Measurements from ENCODE around the gene ZFP42.
"Not testable (repeated sequence)": the region's sequence is repeated elsewhere in the genome, so short reads cannot be mapped to it uniquely, and the experiment has no call there.

The ZFP42 gene

DNA sequence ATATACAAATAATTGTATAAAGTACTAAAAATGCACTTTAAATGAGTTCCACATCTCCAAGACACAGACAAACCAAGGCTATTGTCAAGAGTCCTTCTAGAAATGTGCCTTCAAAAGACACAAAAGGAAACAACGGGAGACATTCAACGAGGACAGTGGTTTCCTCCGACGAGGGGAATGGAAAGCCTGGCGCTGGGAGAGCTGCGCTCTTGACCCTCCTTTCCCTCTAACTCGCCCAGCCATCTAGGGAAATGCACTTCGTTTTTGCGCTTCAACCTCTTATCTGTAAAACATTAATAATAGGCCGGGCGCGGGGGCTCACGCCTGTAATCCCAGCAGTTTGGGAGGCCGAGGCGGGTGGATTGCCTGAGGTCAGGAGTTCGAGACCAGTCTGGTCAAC lies 37.0 kb downstream of the ZFP42 start:
- Histone ChIP-seq H3K9me3 (ENCODE audit: control extremely low read depth in 1 of 5, control insufficient read depth in 4 of 5, insufficient read depth in 2 of 5, low read depth in 1 of 5, low read length in 4 of 5) (peaks cover 0 to 10% (median 3%) of the 10 kb centered on the region in 5 experiments), H3K4me3 (ENCODE audit: control insufficient read depth in 1 of 7, extremely low read depth in 1 of 7, insufficient read depth in 4 of 7, low read depth in 2 of 7, low read length in 6 of 7) (no peak overlapping the region), H3K36me3 (ENCODE audit: control insufficient read depth in 4 of 4, insufficient read depth in 4 of 4, low read length in 3 of 4) (no peaks in the 10 kb centered on the region), H3K27me3 (replicated peaks in 2 of 5; ENCODE audit: control insufficient read depth in 4 of 5, insufficient read depth in 5 of 5, low read length in 4 of 5) (peaks cover 0 to 23% (median 15%) of the 10 kb centered on the region in 5 experiments), H3K4me1 (ENCODE audit: control extremely low read depth in 1 of 4, control insufficient read depth in 4 of 4, insufficient read depth in 4 of 4, low read length in 3 of 4) (no peaks in the 10 kb centered on the region), H3K27ac (ENCODE audit: insufficient read depth in 1 of 2, low read depth in 1 of 2, low read length in 2 of 2, poor library complexity in 1 of 2, severe bottlenecking in 2 of 2) (no peak overlapping the region)
- ChIA-PET CTCF (no interaction called here), POLR2A (no interaction called here)
- 29% methylated on average over 16 of the region's 16 CpGs for WGBS (ENCODE audit: insufficient coverage)
- DNase-seq: no peak

- no peak overlapping the region for H3K4me3 ChIP-seq (ENCODE audit: control insufficient read depth in 1 of 7, extremely low read depth in 1 of 7, insufficient read depth in 4 of 7, low read depth in 2 of 7, low read length in 6 of 7)
- ChIA-PET CTCF (no interaction called here), POLR2A (no interaction called here)
- DNase-seq: no peak
- no peaks in the 10 kb centered on the region for H3K36me3 ChIP-seq (ENCODE audit: control insufficient read depth in 4 of 4, insufficient read depth in 4 of 4, low read length in 3 of 4)
- peaks cover 0 to 6% (median 0%) of the 10 kb centered on the region in 5 experiments for H3K9me3 ChIP-seq (ENCODE audit: control extremely low read depth in 1 of 5, control insufficient read depth in 4 of 5, insufficient read depth in 2 of 5, low read depth in 1 of 5, low read length in 4 of 5)
- WGBS (ENCODE audit: insufficient coverage): 94% methylated on average over 4 of the region's 12 CpGs
- H3K4me1 ChIP-seq (ENCODE audit: control extremely low read depth in 1 of 4, control insufficient read depth in 4 of 4, insufficient read depth in 4 of 4, low read length in 3 of 4): no peaks in the 10 kb centered on the region
- peaks cover 0 to 10% (median 3%) of the 10 kb centered on the region in 5 experiments for H3K27me3 ChIP-seq (replicated peaks in 2 of 5; ENCODE audit: control insufficient read depth in 4 of 5, insufficient read depth in 5 of 5, low read length in 4 of 5)
- H3K27ac ChIP-seq (ENCODE audit: insufficient read depth in 1 of 2, low read depth in 1 of 2, low read length in 2 of 2, poor library complexity in 1 of 2, severe bottlenecking in 2 of 2): no peak overlapping the region
Measured at GRCh38 chr4:188037003-188037713, 41.6 kb downstream of the ZFP42 start.

- CTCF ChIA-PET: no interaction called here
- H3K27ac ChIP-seq (ENCODE audit: insufficient read depth in 1 of 2, low read depth in 1 of 2, low read length in 2 of 2, poor library complexity in 1 of 2, severe bottlenecking in 2 of 2): no peak overlapping the region
- H3K4me1 ChIP-seq (ENCODE audit: control extremely low read depth in 1 of 4, control insufficient read depth in 4 of 4, insufficient read depth in 4 of 4, low read length in 3 of 4): no peaks in the 10 kb centered on the region
- no peak overlapping the region for H3K4me3 ChIP-seq (ENCODE audit: control insufficient read depth in 1 of 7, extremely low read depth in 1 of 7, insufficient read depth in 4 of 7, low read depth in 2 of 7, low read length in 6 of 7)
- no peaks in the 10 kb centered on the region for H3K27me3 ChIP-seq (replicated peaks in 2 of 5; ENCODE audit: control insufficient read depth in 4 of 5, insufficient read depth in 5 of 5, low read length in 4 of 5)
- H3K36me3 ChIP-seq (ENCODE audit: control insufficient read depth in 4 of 4, insufficient read depth in 4 of 4, low read length in 3 of 4): no peaks in the 10 kb centered on the region
- no peak for DNase-seq
- POLR2A ChIA-PET: no interaction called here
- H3K9me3 ChIP-seq (ENCODE audit: control extremely low read depth in 1 of 5, control insufficient read depth in 4 of 5, insufficient read depth in 2 of 5, low read depth in 1 of 5, low read length in 4 of 5): peaks cover 0 to 2% (median 0%) of the 10 kb centered on the region in 5 experiments
- 83% methylated on average over 20 of the region's 21 CpGs for WGBS (ENCODE audit: insufficient coverage)
Measured at GRCh38 chr4:188041721-188042120, 46.1 kb downstream of the ZFP42 start.

DNA sequence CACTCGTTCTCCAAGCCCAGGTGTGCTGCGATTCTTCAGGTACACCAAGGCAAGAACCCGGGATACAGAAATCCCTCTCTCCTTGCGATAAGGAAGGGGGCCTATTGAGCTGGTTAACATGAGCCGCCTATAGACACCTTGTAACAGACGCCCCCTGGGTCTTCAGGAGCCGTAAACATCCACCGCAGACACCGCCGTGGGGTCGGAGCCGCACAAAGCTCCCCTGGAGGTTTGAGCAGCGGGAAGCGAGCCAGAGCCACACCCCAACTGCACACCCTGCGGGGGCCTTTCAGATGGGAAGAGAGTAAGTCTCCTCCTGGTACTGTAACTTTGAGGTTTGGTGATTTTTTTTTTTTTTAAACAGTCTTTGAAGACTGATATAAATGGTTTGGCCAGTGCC lies 46.6 kb downstream of the ZFP42 start:
- Histone ChIP-seq H3K4me1 (ENCODE audit: control extremely low read depth in 1 of 4, control insufficient read depth in 4 of 4, insufficient read depth in 4 of 4, low read length in 3 of 4) (no peaks in the 10 kb centered on the region), H3K36me3 (ENCODE audit: control insufficient read depth in 4 of 4, insufficient read depth in 4 of 4, low read length in 3 of 4) (no peaks in the 10 kb centered on the region), H3K27ac (ENCODE audit: insufficient read depth in 1 of 2, low read depth in 1 of 2, low read length in 2 of 2, poor library complexity in 1 of 2, severe bottlenecking in 2 of 2) (no peak overlapping the region), H3K9me3 (ENCODE audit: control extremely low read depth in 1 of 5, control insufficient read depth in 4 of 5, insufficient read depth in 2 of 5, low read depth in 1 of 5, low read length in 4 of 5) (peaks cover 0 to 2% (median 0%) of the 10 kb centered on the region in 5 experiments), H3K4me3 (ENCODE audit: control insufficient read depth in 1 of 7, extremely low read depth in 1 of 7, insufficient read depth in 4 of 7, low read depth in 2 of 7, low read length in 6 of 7) (no peak overlapping the region), H3K27me3 (replicated peaks in 2 of 5; ENCODE audit: control insufficient read depth in 4 of 5, insufficient read depth in 5 of 5, low read length in 4 of 5) (no peaks in the 10 kb centered on the region)
- DNase-seq: no peak
- POLR2A ChIA-PET: no interaction called here
- WGBS (ENCODE audit: insufficient coverage): 64% methylated on average over 12 of the region's 15 CpGs
- CTCF ChIA-PET: no interaction called here

- Histone ChIP-seq H3K36me3 (ENCODE audit: control insufficient read depth in 4 of 4, insufficient read depth in 4 of 4, low read length in 3 of 4) (no peaks in the 10 kb centered on the region), H3K27ac (ENCODE audit: insufficient read depth in 1 of 2, low read depth in 1 of 2, low read length in 2 of 2, poor library complexity in 1 of 2, severe bottlenecking in 2 of 2) (no peak overlapping the region), H3K9me3 (ENCODE audit: control extremely low read depth in 1 of 5, control insufficient read depth in 4 of 5, insufficient read depth in 2 of 5, low read depth in 1 of 5, low read length in 4 of 5) (peaks cover 0 to 2% (median 0%) of the 10 kb centered on the region in 5 experiments), H3K27me3 (replicated peaks in 2 of 5; ENCODE audit: control insufficient read depth in 4 of 5, insufficient read depth in 5 of 5, low read length in 4 of 5) (no peaks in the 10 kb centered on the region), H3K4me3 (ENCODE audit: control insufficient read depth in 1 of 7, extremely low read depth in 1 of 7, insufficient read depth in 4 of 7, low read depth in 2 of 7, low read length in 6 of 7) (no peak overlapping the region), H3K4me1 (ENCODE audit: control extremely low read depth in 1 of 4, control insufficient read depth in 4 of 4, insufficient read depth in 4 of 4, low read length in 3 of 4) (no peaks in the 10 kb centered on the region)
- ChIA-PET POLR2A (no interaction called here), CTCF (no interaction called here)
- DNase-seq: no peak
- WGBS (ENCODE audit: insufficient coverage): 97% methylated on average over 4 of the region's 5 CpGs
Measured at GRCh38 chr4:188043154-188043553, 47.6 kb downstream of the ZFP42 start.

- DNase-seq; H3K27ac ChIP-seq (ENCODE audit: insufficient read depth in 1 of 2, low read depth in 1 of 2, low read length in 2 of 2, poor library complexity in 1 of 2, severe bottlenecking in 2 of 2); H3K27me3 ChIP-seq (replicated peaks in 2 of 5; ENCODE audit: control insufficient read depth in 4 of 5, insufficient read depth in 5 of 5, low read length in 4 of 5); H3K36me3 ChIP-seq (ENCODE audit: control insufficient read depth in 4 of 4, insufficient read depth in 4 of 4, low read length in 3 of 4); H3K9me3 ChIP-seq (ENCODE audit: control extremely low read depth in 1 of 5, control insufficient read depth in 4 of 5, insufficient read depth in 2 of 5, low read depth in 1 of 5, low read length in 4 of 5); H3K4me1 ChIP-seq (ENCODE audit: control extremely low read depth in 1 of 4, control insufficient read depth in 4 of 4, insufficient read depth in 4 of 4, low read length in 3 of 4); POLR2A ChIA-PET; CTCF ChIA-PET; H3K4me3 ChIP-seq (ENCODE audit: control insufficient read depth in 1 of 7, extremely low read depth in 1 of 7, insufficient read depth in 4 of 7, low read depth in 2 of 7, low read length in 6 of 7): not testable (repeated sequence)
- 97% methylated on average over 10 of the region's 10 CpGs for WGBS (ENCODE audit: insufficient coverage)
Measured at GRCh38 chr4:188045461-188045860, 49.9 kb downstream of the ZFP42 start.

DNA sequence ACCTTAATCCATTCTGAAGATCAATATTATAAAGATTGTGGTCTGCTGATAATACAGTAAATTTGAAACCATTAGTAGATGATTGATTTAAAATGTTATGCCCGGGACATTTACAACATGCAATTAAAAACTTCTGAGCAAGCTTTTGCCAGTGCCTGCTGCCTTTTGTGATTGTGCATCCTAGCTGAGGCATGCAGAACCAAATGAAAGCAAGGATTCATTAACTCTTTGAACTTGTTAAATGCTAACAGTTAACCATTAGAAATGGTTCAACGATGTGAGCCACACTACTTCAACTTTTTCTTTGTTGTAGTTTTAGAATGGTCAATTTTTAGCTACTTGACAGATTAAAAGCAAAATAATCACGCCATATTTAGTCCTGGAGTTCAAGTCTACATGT lies 51.1 kb downstream of the ZFP42 start:
- no CpG with 5 or more reads among the region's 3 CpGs for WGBS (ENCODE audit: insufficient coverage)
- POLR2A ChIA-PET: no interaction called here
- Histone ChIP-seq H3K27ac (ENCODE audit: insufficient read depth in 1 of 2, low read depth in 1 of 2, low read length in 2 of 2, poor library complexity in 1 of 2, severe bottlenecking in 2 of 2) (no peak overlapping the region), H3K9me3 (ENCODE audit: control extremely low read depth in 1 of 5, control insufficient read depth in 4 of 5, insufficient read depth in 2 of 5, low read depth in 1 of 5, low read length in 4 of 5) (no peaks in the 10 kb centered on the region), H3K36me3 (ENCODE audit: control insufficient read depth in 4 of 4, insufficient read depth in 4 of 4, low read length in 3 of 4) (no peaks in the 10 kb centered on the region), H3K27me3 (replicated peaks in 2 of 5; ENCODE audit: control insufficient read depth in 4 of 5, insufficient read depth in 5 of 5, low read length in 4 of 5) (no peaks in the 10 kb centered on the region), H3K4me3 (ENCODE audit: control insufficient read depth in 1 of 7, extremely low read depth in 1 of 7, insufficient read depth in 4 of 7, low read depth in 2 of 7, low read length in 6 of 7) (no peak overlapping the region), H3K4me1 (ENCODE audit: control extremely low read depth in 1 of 4, control insufficient read depth in 4 of 4, insufficient read depth in 4 of 4, low read length in 3 of 4) (no peaks in the 10 kb centered on the region)
- CTCF ChIA-PET: no interaction called here
- DNase-seq: no peak

Data from common myeloid progenitor, CD34-positive (primary cell).